GM12878 (cell line): ENCODE measurements around the gene UST. TPM values are rescaled to one million over a fixed set of nuclear protein-coding genes. Genes with fewer than 3 reads are reported as not detected.

Experiments used
- ASH2L ChIP-seq: fragments of 300-600, 200-600 bp; sonication (generic); IDR thresholded peaks from 2 replicates; pipeline ENCODE4 v1.6.1; 2017; ENCODE audit warnings: low read depth, mild to moderate bottlenecking, borderline replicate concordance
- CHD2 ChIP-seq: IDR thresholded peaks from 2 replicates; pipeline ENCODE4 v1.6.1; 2011; ENCODE audit warnings: low read depth, low read length, improper control_type of control experiment, borderline replicate concordance
- DPF2 ChIP-seq: fragments of 450-650 bp; IDR thresholded peaks from 2 replicates; pipeline ENCODE4 v1.6.1; 2017; ENCODE audit warnings: mild to moderate bottlenecking
- EP300 ChIP-seq, 2 experiments: fragments of 150-350 bp in 1 of 2; IDR thresholded peaks; 2 replicates each; pipeline ENCODE4 v1.6.1; 2011 to 2012; ENCODE audit warnings: low read depth in 2 of 2, low read length in 2 of 2, borderline replicate concordance in 1 of 2, improper control_type of control experiment in 1 of 2, inconsistent platforms in 1 of 2; ENCODE audit not compliant: control insufficient read depth in 1 of 2
- GABPA ChIP-seq: IDR thresholded peaks from 2 replicates; pipeline ENCODE4 v1.6.1; 2014; ENCODE audit warnings: antibody characterized with exemption, low read depth, mild to moderate bottlenecking, inconsistent platforms
- HCFC1 ChIP-seq: fragments of 150-350 bp; IDR thresholded peaks from 2 replicates; pipeline ENCODE4 v1.6.1; 2014; ENCODE audit warnings: low read length
- HSF1 ChIP-seq: fragments of 150-350 bp; IDR thresholded peaks from 2 replicates; pipeline ENCODE4 v1.6.1; 2014; ENCODE audit warnings: mild to moderate bottlenecking, low read depth, low read length
- IKZF1 ChIP-seq: fragments of 450-650 bp; conservative IDR thresholded peaks from 2 replicates; pipeline ENCODE4 v1.6.1; 2017; ENCODE audit warnings: antibody characterized with exemption, mild to moderate bottlenecking
- JUND ChIP-seq: IDR thresholded peaks from 2 replicates; pipeline ENCODE4 v1.6.1; 2012; ENCODE audit warnings: low read depth, mild to moderate bottlenecking, low read length, improper control_type of control experiment, moderate library complexity
- KLF5 ChIP-seq: fragments of 450-650 bp; IDR thresholded peaks from 2 replicates; pipeline ENCODE4 v1.6.1; 2014; ENCODE audit warnings: mild to moderate bottlenecking; ENCODE audit not compliant: partially characterized antibody
- MLLT1 ChIP-seq: fragments of 450-650 bp; IDR thresholded peaks from 2 replicates; pipeline ENCODE4 v1.6.1; 2016; ENCODE audit warnings: mild to moderate bottlenecking
- POLR2A ChIP-seq: IDR thresholded peaks from 2 replicates; pipeline ENCODE4 v1.6.1; 2011; ENCODE audit warnings: low read depth, mild to moderate bottlenecking, low read length
- RAD21 ChIP-seq: IDR thresholded peaks from 2 replicates; pipeline ENCODE4 v1.6.1; 2011; ENCODE audit warnings: mild to moderate bottlenecking, low read depth, low read length, moderate library complexity; ENCODE audit not compliant: insufficient read depth
- RELB ChIP-seq: fragments of 450-650 bp; IDR thresholded peaks from 2 replicates; pipeline ENCODE4 v1.6.1; 2017; ENCODE audit warnings: low read depth, mild to moderate bottlenecking, moderate library complexity
- SIN3A ChIP-seq: IDR thresholded peaks from 2 replicates; pipeline ENCODE4 v1.6.1; 2012; ENCODE audit warnings: low read depth, low read length, improper control_type of control experiment
- SMC3 ChIP-seq: IDR thresholded peaks from 2 replicates; pipeline ENCODE4 v1.6.1; 2011; ENCODE audit warnings: low read length, improper control_type of control experiment, borderline replicate concordance
- SREBF2 ChIP-seq: IDR thresholded peaks from 2 replicates; pipeline ENCODE4 v1.6.1; 2012; ENCODE audit warnings: mild to moderate bottlenecking, low read length
- TBL1XR1 ChIP-seq: IDR thresholded peaks from 2 replicates; pipeline ENCODE4 v1.6.1; 2012; ENCODE audit warnings: low read depth, low read length, improper control_type of control experiment
- WRNIP1 ChIP-seq: IDR thresholded peaks from 2 replicates; pipeline ENCODE4 v1.6.1; 2011; ENCODE audit warnings: low read depth, low read length, improper control_type of control experiment, borderline replicate concordance
- YY1 ChIP-seq: IDR thresholded peaks from 2 replicates; pipeline ENCODE4 v1.6.1; 2011; ENCODE audit warnings: low read depth, mild to moderate bottlenecking, low read length
- ZBTB40 ChIP-seq: fragments of 450-650 bp; IDR thresholded peaks from 2 replicates; pipeline ENCODE4 v1.6.1; 2016; ENCODE audit warnings: mild to moderate bottlenecking, moderate library complexity, borderline replicate concordance
- polyA plus RNA-seq, 11 experiments: library from polyadenylated mRNA; depleted of rRNA in 4 of 11; unstranded in 6 of 11; stranded (reverse) in 5 of 11; fragments of >200 nt; fragmentation: Nextera tagmentation in 4 of 11; fragmentation: Illumina TruSeq in 1 of 11; extraction: Ambion mirVana in 4 of 11; extraction: Trizol in 1 of 11; gene quantifications; 1 replicate in 1 of 11; 2 replicates in 10 of 11; pipeline versions ENCODE4 v1.2.1 to v1.2.3, GENCODE V29; 2011 to 2016; ENCODE audit warnings: inconsistent platforms in 2 of 11, missing spikeins in 2 of 11, low read depth in 1 of 11
- total RNA-seq, 4 experiments: library from RNA; depleted of rRNA in 3 of 4; stranded (reverse); fragments of >200 nt in 3 of 4; fragmentation: Illumina TruSeq in 1 of 4; extraction: Trizol in 1 of 4; gene quantifications; 2 replicates each; pipeline versions ENCODE4 v1.2.1 to v1.2.3, GENCODE V29; 2013 to 2021

The UST gene
- total and polyA plus RNA-seq, 10 of the 15 experiments (the other 5 are each of a cell fraction or from before 2014, with no cell fraction given), result 0.74 to 43.3 (median 2.2) TPM

- TF ChIP-seq GABPA, result 0 out of 2 replicates have a peak, but pooled peaks have one; percentile 31
- no peak for TF ChIP-seq JUND
- peak; percentile 95 for TF ChIP-seq IKZF1
- TF ChIP-seq RAD21, result no peak; the same call in 1 of the 2 replicates
- TF ChIP-seq SMC3, result peak; percentile 13; the same call in 1 of the 2 replicates
- TF ChIP-seq SREBF2, result no peak
- TF ChIP-seq SIN3A, result no peak
- peak; percentile 91 to 97; a peak in 3 of 4 replicates for TF ChIP-seq EP300 (IDR thresholded peaks at IDR 0.05; ENCODE audit: borderline replicate concordance in 1 of 2, control insufficient read depth in 1 of 2, low read depth in 2 of 2, low read length in 2 of 2)
- peak; percentile 77; the same call in 1 of the 2 replicates for TF ChIP-seq CHD2
- TF ChIP-seq MLLT1, result peak; percentile 95
- TF ChIP-seq ASH2L, result no peak
- TF ChIP-seq HCFC1, result no peak
- peak; percentile 76 for TF ChIP-seq POLR2A
- peak; percentile 92 for TF ChIP-seq DPF2
- peak; percentile 83 for TF ChIP-seq TBL1XR1
- no peak; the same call in 1 of the 2 replicates for TF ChIP-seq WRNIP1
- no peak for TF ChIP-seq HSF1
- TF ChIP-seq ZBTB40, result peak; percentile 50; the same call in 1 of the 2 replicates
- peak; percentile 97 for TF ChIP-seq RELB
- peak; percentile 93 for TF ChIP-seq YY1
- peak; percentile 59 for TF ChIP-seq KLF5
Observed at GRCh38 chr6:149065658-149066556, 319.1 kb downstream of the UST start (continued).
